Endothelial cell of umbilical vein (primary cell): ENCODE results near the gene TPH2. TPM values are rescaled to one million over a fixed set of nuclear protein-coding genes. Genes with fewer than 3 reads are reported as not detected.

Source experiments
- BruUV-seq: library from RNA; stranded (reverse); fragments of 400-500 nt; replicated peaks from 2 replicates; lab custom pipeline; 2021; lab: Mats Ljungman, UMichigan
- CTCF ChIA-PET: fragments of 300-600, 350-600 bp; sonication (Branson Sonifier 250); formaldehyde crosslinking; loops from one replicate; lab custom pipeline; 2021; ENCODE audit warnings: antibody characterized with exemption, inconsistent platforms; lab: Charles Lee
- POLR2A ChIA-PET: fragments of 300-600, 350-600 bp; sonication (Branson Sonifier 250); formaldehyde crosslinking; loops from one replicate; lab custom pipeline; 2021; ENCODE audit warnings: antibody characterized with exemption, inconsistent platforms; lab: Charles Lee
- DNase-seq: peaks from one replicate; pipeline ENCODE4 v3.0.0-alpha.2; 2011; ENCODE audit warnings: low read depth, low spot score
- FAIRE-seq: peaks from 2 replicates; lab custom pipeline; 2011; peaks lifted over from hg19 to GRCh38; lab: Jason Lieb, UNC
- H2AFZ ChIP-seq: 2 replicates; pipeline ENCODE4 v1.6.0; 2012; ENCODE audit warnings: low read depth, low read length, control low read depth, inconsistent platforms
- H3K27ac ChIP-seq: 2 replicates; pipeline ENCODE4 v1.5.1; 2011; ENCODE audit warnings: low read depth, mild to moderate bottlenecking, control low read depth, low read length, moderate library complexity; ENCODE audit not compliant: insufficient read depth
- H3K27me3 ChIP-seq, 2 experiments: 2 replicates each; pipeline versions ENCODE4 v1.6.0 to v1.6.1; 2011; ENCODE audit warnings: low read length in 2 of 2, mixed read lengths in 1 of 2; ENCODE audit not compliant: control insufficient read depth in 2 of 2, insufficient read depth in 2 of 2
- H3K36me3 ChIP-seq, 2 experiments: 2 replicates in 1 of 2; 3 replicates in 1 of 2; pipeline ENCODE4 v1.5.1; 2011; ENCODE audit warnings: low read length in 2 of 2, mild to moderate bottlenecking in 1 of 2, moderate library complexity in 1 of 2; ENCODE audit not compliant: control insufficient read depth in 2 of 2, insufficient read depth in 2 of 2; ENCODE audit errors: extremely low read depth in 1 of 2
- H3K4me1 ChIP-seq: 3 replicates; pipeline ENCODE4 v1.5.1; 2011; ENCODE audit warnings: mild to moderate bottlenecking, low read length; ENCODE audit not compliant: control insufficient read depth, insufficient read depth; ENCODE audit errors: extremely low read depth
- H3K4me2 ChIP-seq: 2 replicates; pipeline ENCODE4 v1.6.1; 2011; ENCODE audit warnings: low read length, control low read depth, mixed read lengths; ENCODE audit not compliant: insufficient read depth
- H3K4me3 ChIP-seq, 3 experiments: fragments of 200-600 bp in 1 of 3; sonication (generic), shearing (Covaris generic) in 1 of 3; replicated peaks in 1 of 3; 2 replicates each; pipeline ENCODE4 v1.5.1; 2011 to 2016; ENCODE audit warnings: control low read depth in 3 of 3, low read length in 3 of 3, mild to moderate bottlenecking in 2 of 3, inconsistent platforms in 1 of 3, low read depth in 1 of 3, moderate library complexity in 1 of 3; ENCODE audit not compliant: insufficient read depth in 1 of 3
- H3K79me2 ChIP-seq: 2 replicates; pipeline ENCODE4 v1.6.0; 2012; ENCODE audit warnings: low read length, inconsistent platforms; ENCODE audit not compliant: control insufficient read depth, insufficient read depth
- H3K9ac ChIP-seq: replicated peaks from 2 replicates; pipeline ENCODE3; 2011; ENCODE audit warnings: low read length, control low read depth; ENCODE audit not compliant: insufficient read depth; ENCODE audit errors: extremely low read depth
- H3K9me1 ChIP-seq: replicated peaks from 3 replicates; pipeline ENCODE4 v1.6.0; 2011; ENCODE audit warnings: mild to moderate bottlenecking, low read length; ENCODE audit not compliant: control insufficient read depth, insufficient read depth; ENCODE audit errors: extremely low read depth
- H3K9me3 ChIP-seq: replicated peaks from 2 replicates; pipeline ENCODE4 v1.5.1; 2012; ENCODE audit warnings: low read length, inconsistent platforms; ENCODE audit not compliant: control insufficient read depth, insufficient read depth
- H4K20me1 ChIP-seq: replicated peaks from 2 replicates; pipeline ENCODE3; 2011; ENCODE audit warnings: mild to moderate bottlenecking, low read length; ENCODE audit not compliant: control insufficient read depth, insufficient read depth; ENCODE audit errors: extremely low read depth
- EZH2 ChIP-seq: IDR thresholded peaks from 2 replicates; pipeline ENCODE4 v1.6.1; 2012; ENCODE audit warnings: borderline replicate concordance, low read depth, mild to moderate bottlenecking, moderate library complexity, low read length, inconsistent platforms; ENCODE audit not compliant: severe bottlenecking
- FOS ChIP-seq: IDR thresholded peaks from 2 replicates; pipeline ENCODE4 v1.6.1; 2011; ENCODE audit warnings: mild to moderate bottlenecking, low read length, moderate library complexity, borderline replicate concordance; ENCODE audit not compliant: insufficient read depth
- GATA2 ChIP-seq: IDR thresholded peaks from 2 replicates; pipeline ENCODE4 v1.7.0; 2011; ENCODE audit warnings: low read depth, mild to moderate bottlenecking, moderate library complexity, mixed read lengths, low read length; ENCODE audit not compliant: insufficient read length, insufficient read depth
- JUN ChIP-seq: IDR thresholded peaks from 2 replicates; pipeline ENCODE4 v1.6.1; 2011; ENCODE audit warnings: borderline replicate concordance, low read depth; ENCODE audit not compliant: insufficient read length, insufficient read depth
- MYC ChIP-seq: IDR thresholded peaks from one replicate; pipeline ENCODE4 v1.6.1; 2011; ENCODE audit warnings: mild to moderate bottlenecking, low read depth, low read length
- POLR2A ChIP-seq: IDR thresholded peaks from 2 replicates; pipeline ENCODE4 v1.6.1; 2012; ENCODE audit warnings: low read depth, mild to moderate bottlenecking, control low read depth, low read length
- POLR2AphosphoS5 ChIP-seq: IDR thresholded peaks from 2 replicates; pipeline ENCODE4 v1.6.1; 2012; ENCODE audit warnings: low read depth, mild to moderate bottlenecking, control low read depth, low read length, moderate library complexity; ENCODE audit not compliant: insufficient read depth
- dilution Hi-C: fragments of 300-500 bp; cut with MboI; formaldehyde crosslinking; loops from one replicate; pipeline ENCODE4 v1.15.0; 2019; ENCODE audit warnings: low sequenced_read_pairs; ENCODE audit not compliant: extremely low pct_ligation_motif_present
- intact Hi-C: fragments of 100-400 bp; cut with micrococcal nuclease; formaldehyde crosslinking; loops from one replicate; pipeline ENCODE4 v1.10.0; 2022
- polyA plus RNA-seq, 4 experiments: library from polyadenylated mRNA; depleted of rRNA in 3 of 4; stranded (reverse) in 3 of 4; unstranded in 1 of 4; fragments of >200 nt; gene quantifications; 2 replicates each; pipeline versions ENCODE4 v1.2.1 to v1.2.3, GENCODE V29; 2011 to 2012; ENCODE audit warnings: missing spikeins in 1 of 4
- total RNA-seq: library from RNA; stranded (reverse); gene quantifications from 2 replicates; pipeline ENCODE4 v1.2.3, GENCODE V29; 2021
- TF ChIP-seq, protein P1 (sequence below): IDR thresholded peaks from 2 replicates; pipeline ENCODE4 v1.6.1; 2011; ENCODE audit not compliant: insufficient read depth, insufficient read length
- TF ChIP-seq, protein P2 (sequence below), 2 donors: IDR thresholded peaks; 1 replicate in 1 of 2; 2 replicates in 1 of 2; pipeline ENCODE4 v1.5.1; 2011; ENCODE audit warnings: low read length in 2 of 2, mild to moderate bottlenecking in 2 of 2, moderate library complexity in 2 of 2, control low read depth in 1 of 2, inconsistent platforms in 1 of 2, low read depth in 1 of 2; ENCODE audit not compliant: insufficient read depth in 1 of 2; ENCODE audit errors: extremely low read depth in 1 of 2

Gene TPH2
- total and polyA plus RNA-seq, 2 donors (not counting 3 experiments of a cell fraction or from before 2014, with no cell fraction given), result not detected

DNA sequence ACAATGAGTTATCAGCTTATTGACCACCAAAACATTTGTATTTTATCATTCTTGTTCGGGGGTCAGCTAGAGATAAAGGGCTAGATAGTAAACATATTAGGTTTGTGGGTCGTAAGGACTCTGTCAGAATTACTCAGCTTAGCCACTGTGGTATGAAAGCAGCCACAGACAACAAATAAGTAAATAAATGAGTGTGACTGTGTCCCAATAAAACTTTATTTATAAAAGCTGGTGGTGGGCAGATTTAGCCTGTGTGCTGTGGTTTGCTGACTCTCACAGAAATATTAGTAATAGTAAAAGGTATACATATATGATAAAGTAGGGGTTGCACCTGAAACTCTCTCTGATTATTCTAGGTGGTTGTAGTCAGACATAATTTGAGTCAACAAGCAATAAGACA, 56.1 kb downstream of the TPH2 start:
- no peaks in the 10 kb centered on the region for H3K27me3 ChIP-seq
- no peak overlapping the region for H3K4me3 ChIP-seq
- H3K9me1 ChIP-seq, result no peaks in the 10 kb centered on the region
- no peak overlapping the region for H3K27ac ChIP-seq
- no peaks in the 10 kb centered on the region for H3K4me1 ChIP-seq
- ChIA-PET CTCF (interaction anchor here (0.9 kb wide), 1 partner anchor 15 kb away, joined by 3 read pairs; no protein-coding TSS in a partner anchor), POLR2A (no interaction called here)
- no peak overlapping the region for H3K4me2 ChIP-seq
- no peaks in the 10 kb centered on the region for H4K20me1 ChIP-seq
- H3K9me3 ChIP-seq, result no peaks in the 10 kb centered on the region
- BruUV-seq, result no TSS peak
- FAIRE-seq, result no peak
- no peaks in the 10 kb centered on the region for H3K79me2 ChIP-seq
- intact Hi-C loops, result no loop called here
- no peak for DNase-seq
- TF ChIP-seq, protein P1, sequence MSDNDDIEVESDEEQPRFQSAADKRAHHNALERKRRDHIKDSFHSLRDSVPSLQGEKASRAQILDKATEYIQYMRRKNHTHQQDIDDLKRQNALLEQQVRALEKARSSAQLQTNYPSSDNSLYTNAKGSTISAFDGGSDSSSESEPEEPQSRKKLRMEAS, result no peak
- TF ChIP-seq FOS, result no peak
- TF ChIP-seq MYC, result no peak
- no peak for TF ChIP-seq GATA2
- no peak for TF ChIP-seq POLR2AphosphoS5
- TF ChIP-seq POLR2A, result no peak
- no peak for TF ChIP-seq EZH2
- TF ChIP-seq, protein P2, sequence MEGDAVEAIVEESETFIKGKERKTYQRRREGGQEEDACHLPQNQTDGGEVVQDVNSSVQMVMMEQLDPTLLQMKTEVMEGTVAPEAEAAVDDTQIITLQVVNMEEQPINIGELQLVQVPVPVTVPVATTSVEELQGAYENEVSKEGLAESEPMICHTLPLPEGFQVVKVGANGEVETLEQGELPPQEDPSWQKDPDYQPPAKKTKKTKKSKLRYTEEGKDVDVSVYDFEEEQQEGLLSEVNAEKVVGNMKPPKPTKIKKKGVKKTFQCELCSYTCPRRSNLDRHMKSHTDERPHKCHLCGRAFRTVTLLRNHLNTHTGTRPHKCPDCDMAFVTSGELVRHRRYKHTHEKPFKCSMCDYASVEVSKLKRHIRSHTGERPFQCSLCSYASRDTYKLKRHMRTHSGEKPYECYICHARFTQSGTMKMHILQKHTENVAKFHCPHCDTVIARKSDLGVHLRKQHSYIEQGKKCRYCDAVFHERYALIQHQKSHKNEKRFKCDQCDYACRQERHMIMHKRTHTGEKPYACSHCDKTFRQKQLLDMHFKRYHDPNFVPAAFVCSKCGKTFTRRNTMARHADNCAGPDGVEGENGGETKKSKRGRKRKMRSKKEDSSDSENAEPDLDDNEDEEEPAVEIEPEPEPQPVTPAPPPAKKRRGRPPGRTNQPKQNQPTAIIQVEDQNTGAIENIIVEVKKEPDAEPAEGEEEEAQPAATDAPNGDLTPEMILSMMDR (IDR thresholded peaks at IDR 0.05; ENCODE audit: extremely low read depth in 1 of 2, insufficient read depth in 1 of 2, low read depth in 1 of 2, low read length in 2 of 2), result no peak
- no peak for TF ChIP-seq JUN
- dilution Hi-C loops, result no loop called here
- no peak overlapping the region for H3K9ac ChIP-seq
- H3K36me3 ChIP-seq, result no peaks in the 10 kb centered on the region
- H2AFZ ChIP-seq, result no peak overlapping the region
